ENCODE data around the gene ADRB2. TPM values are rescaled to one million over a fixed set of nuclear protein-coding genes. Genes with fewer than 3 reads are reported as not detected.

ADRB2 gene
- total RNA-seq, 4 donors from 2014 or later: 4.8 to 9.8 (median 6.2) TPM

DNA sequence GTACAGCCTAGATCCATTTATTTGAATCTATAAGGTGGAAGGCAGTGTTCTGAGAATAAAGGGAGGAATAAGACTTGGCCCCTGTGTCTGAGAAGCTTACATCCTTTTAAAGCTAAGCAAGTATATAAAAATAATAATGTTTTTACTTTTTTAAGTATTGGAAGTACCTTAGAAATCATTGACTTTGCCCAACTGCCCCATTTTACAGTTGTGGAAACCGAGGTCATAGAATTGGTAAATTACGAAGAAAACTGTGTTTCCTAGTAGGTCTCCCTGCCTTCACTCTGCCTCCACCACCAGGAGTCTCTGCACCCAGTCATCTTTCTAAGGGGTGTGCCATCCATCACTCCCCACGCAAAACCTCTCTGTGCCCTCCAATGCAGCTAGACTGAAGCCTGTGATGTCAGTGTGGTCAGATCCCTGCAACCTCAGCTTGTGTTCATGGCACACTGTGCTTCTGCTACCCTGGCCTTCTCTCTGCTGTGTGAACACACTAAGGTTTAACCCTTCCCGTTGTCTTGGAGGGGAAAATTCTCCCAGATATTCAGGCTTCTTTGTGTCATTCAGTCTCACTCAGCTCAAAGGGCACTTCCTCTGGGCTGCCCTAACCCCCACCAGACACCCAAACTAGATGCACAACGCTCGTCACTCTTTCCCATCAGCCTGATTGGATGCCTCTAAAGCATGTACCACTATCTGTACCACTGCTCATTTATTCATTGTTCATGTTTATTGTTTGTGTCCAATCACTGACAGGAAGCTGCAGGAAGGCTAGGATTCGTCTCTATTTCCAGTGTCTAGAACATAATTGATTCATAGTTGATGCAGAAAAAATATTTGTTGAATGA, 18.2 kb downstream of the ADRB2 start:
- no peaks in the 10 kb centered on the region for H3K27me3 ChIP-seq
- WGBS, 2 donors: 70 to 75% methylated on average over 7 of the region's 7 CpGs
- H3K27ac ChIP-seq: no peak overlapping the region
- H3K4me3 ChIP-seq: no peak overlapping the region
- no peaks in the 10 kb centered on the region for H3K36me3 ChIP-seq
- H3K9me3 ChIP-seq: no peaks in the 10 kb centered on the region
- no peaks in the 10 kb centered on the region for H3K4me1 ChIP-seq
- DNase-seq (ENCODE audit: low spot score in 2 of 2): no peak
- TF ChIP-seq, protein P1, sequence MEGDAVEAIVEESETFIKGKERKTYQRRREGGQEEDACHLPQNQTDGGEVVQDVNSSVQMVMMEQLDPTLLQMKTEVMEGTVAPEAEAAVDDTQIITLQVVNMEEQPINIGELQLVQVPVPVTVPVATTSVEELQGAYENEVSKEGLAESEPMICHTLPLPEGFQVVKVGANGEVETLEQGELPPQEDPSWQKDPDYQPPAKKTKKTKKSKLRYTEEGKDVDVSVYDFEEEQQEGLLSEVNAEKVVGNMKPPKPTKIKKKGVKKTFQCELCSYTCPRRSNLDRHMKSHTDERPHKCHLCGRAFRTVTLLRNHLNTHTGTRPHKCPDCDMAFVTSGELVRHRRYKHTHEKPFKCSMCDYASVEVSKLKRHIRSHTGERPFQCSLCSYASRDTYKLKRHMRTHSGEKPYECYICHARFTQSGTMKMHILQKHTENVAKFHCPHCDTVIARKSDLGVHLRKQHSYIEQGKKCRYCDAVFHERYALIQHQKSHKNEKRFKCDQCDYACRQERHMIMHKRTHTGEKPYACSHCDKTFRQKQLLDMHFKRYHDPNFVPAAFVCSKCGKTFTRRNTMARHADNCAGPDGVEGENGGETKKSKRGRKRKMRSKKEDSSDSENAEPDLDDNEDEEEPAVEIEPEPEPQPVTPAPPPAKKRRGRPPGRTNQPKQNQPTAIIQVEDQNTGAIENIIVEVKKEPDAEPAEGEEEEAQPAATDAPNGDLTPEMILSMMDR (IDR thresholded peaks at IDR 0.05): no peak
- TF ChIP-seq POLR2A (IDR thresholded peaks at IDR 0.05) (no peak), EP300 (IDR thresholded peaks at IDR 0.05) (no peak)

DNA sequence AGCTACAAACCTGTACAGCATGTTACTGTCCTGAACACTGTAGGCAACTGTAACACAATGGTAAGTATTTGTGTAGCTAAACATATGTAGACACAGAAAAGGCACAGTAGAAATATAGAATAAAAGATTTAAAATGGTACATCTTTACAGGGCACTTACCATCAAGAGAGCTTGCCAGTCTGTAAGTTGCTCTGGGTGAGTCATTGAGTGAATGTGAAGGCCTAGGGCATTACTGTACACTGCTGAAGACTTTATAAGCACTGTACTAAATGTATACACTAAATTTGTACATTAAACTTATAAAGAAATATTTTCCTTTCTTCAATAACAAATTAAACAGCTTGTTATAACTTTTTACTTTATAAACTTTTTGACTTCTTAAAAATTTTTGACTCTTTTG, 20.5 kb downstream of the ADRB2 start:
- no peaks in the 10 kb centered on the region for H3K4me1 ChIP-seq
- H3K9me3 ChIP-seq: no peaks in the 10 kb centered on the region
- TF ChIP-seq EP300 (IDR thresholded peaks at IDR 0.05) (no peak), POLR2A (IDR thresholded peaks at IDR 0.05) (no peak)
- TF ChIP-seq, protein P1 (IDR thresholded peaks at IDR 0.05): no peak

DNA sequence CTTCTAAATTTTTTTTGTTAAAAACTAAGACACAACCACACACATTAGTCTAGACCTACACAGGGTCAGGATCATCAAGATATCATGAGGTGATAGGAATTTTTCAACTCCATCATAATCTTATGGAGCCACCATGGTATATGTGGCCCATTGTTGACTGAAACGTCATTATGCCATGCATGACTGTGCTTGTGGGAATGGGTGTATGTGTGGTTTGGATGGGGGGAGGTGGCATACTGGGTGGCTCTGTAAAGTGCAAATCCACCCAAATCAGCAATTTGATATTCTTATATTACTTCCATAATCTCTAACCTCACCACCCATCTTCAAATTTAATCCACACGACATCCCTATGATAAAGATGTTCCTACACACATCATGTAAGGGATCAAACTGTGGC, 21.0 kb downstream of the ADRB2 start:
- no peaks in the 10 kb centered on the region for H3K36me3 ChIP-seq
- H3K27ac ChIP-seq: no peak overlapping the region
- no peaks in the 10 kb centered on the region for H3K9me3 ChIP-seq
- no peaks in the 10 kb centered on the region for H3K27me3 ChIP-seq
- H3K4me3 ChIP-seq: no peak overlapping the region
- TF ChIP-seq POLR2A (IDR thresholded peaks at IDR 0.05) (no peak), EP300 (IDR thresholded peaks at IDR 0.05) (no peak)
- TF ChIP-seq, protein P1 (IDR thresholded peaks at IDR 0.05): no peak
- WGBS, 2 donors: 75 to 84% methylated on average over 2 of the region's 2 CpGs
- H3K4me1 ChIP-seq: no peaks in the 10 kb centered on the region
- no peak for DNase-seq (ENCODE audit: low spot score in 2 of 2)

More for the DNA sequence above, 20.5 kb downstream of the ADRB2 start:
- DNase-seq (ENCODE audit: low spot score in 2 of 2): no peak
- no peaks in the 10 kb centered on the region for H3K27me3 ChIP-seq
- H3K4me3 ChIP-seq: no peak overlapping the region
- H3K27ac ChIP-seq: no peak overlapping the region
- no peaks in the 10 kb centered on the region for H3K36me3 ChIP-seq

DNA sequence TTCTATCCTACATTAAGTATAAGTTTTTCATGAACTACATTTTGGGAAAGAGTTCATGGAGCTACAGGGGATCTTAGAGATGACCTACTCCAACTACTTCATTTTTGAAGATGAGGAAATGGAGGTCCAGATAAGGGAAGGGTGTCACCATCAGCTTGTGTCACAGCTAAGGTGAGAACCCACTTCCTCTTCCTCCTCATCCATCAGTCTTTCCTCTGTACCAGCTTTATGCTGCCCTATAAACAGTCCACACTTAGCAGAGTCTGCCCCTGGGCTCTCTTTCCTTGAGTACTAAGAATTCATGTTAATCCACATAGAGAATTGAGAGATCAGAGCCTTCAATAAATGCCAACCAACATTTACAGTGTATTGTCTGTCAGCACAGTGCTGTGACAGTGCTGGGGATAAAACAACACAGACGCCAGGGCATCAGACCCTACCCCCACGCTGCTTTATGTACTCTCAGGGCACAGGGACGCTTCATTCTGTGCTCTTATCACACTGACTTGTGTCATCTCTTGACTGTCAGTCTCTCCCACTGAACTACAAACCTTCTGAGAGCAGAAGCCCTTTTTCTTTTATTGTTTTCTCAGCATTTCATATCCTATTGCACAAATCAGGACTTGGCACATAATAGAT, 22.1 kb downstream of the ADRB2 start:
- H3K9me3 ChIP-seq: no peaks in the 10 kb centered on the region
- WGBS, 2 donors: 82 to 86% methylated on average over 3 of the region's 3 CpGs
- H3K4me1 ChIP-seq: no peaks in the 10 kb centered on the region
- no peak for TF ChIP-seq POLR2A (IDR thresholded peaks at IDR 0.05)
- TF ChIP-seq, protein P1 (IDR thresholded peaks at IDR 0.05): no peak
- no peak for TF ChIP-seq EP300 (IDR thresholded peaks at IDR 0.05)
- H3K27ac ChIP-seq: no peak overlapping the region
- H3K4me3 ChIP-seq: no peak overlapping the region
- H3K36me3 ChIP-seq: no peaks in the 10 kb centered on the region
- DNase-seq (ENCODE audit: low spot score in 2 of 2): no peak
- H3K27me3 ChIP-seq: no peaks in the 10 kb centered on the region

DNA sequence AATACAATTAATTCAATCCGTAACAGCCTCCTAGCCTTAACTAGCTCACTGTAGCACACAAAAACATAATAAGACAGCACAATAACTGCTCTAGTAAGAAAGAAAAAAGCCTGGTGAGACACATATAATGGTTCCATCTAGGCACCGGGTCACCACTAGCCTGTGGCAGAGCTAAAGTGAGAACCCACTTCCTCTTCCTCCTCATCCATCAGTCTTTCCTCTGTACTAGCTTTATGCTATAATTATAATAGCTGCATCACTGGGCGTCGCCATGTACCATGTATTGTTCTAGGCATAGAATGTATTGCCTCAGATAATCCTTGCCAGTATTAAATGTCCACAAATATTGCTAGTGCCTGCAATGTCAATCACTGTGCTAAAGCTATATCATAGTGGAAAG, 23.1 kb downstream of the ADRB2 start:
- Histone ChIP-seq H3K4me3 (no peak overlapping the region), H3K4me1 (no peaks in the 10 kb centered on the region), H3K27me3 (no peaks in the 10 kb centered on the region), H3K36me3 (no peaks in the 10 kb centered on the region), H3K9me3 (no peaks in the 10 kb centered on the region), H3K27ac (no peak overlapping the region)
- 86 to 90% methylated on average over 4 of the region's 4 CpGs for WGBS, 2 donors
- no peak for DNase-seq (ENCODE audit: low spot score in 2 of 2)
- TF ChIP-seq POLR2A (IDR thresholded peaks at IDR 0.05): no peak
- no peak for TF ChIP-seq EP300 (IDR thresholded peaks at IDR 0.05)
